Measurements from ENCODE around the gene WDR70.
"Not testable (repeated sequence)": the region's sequence is repeated elsewhere in the genome, so short reads cannot be mapped to it uniquely, and the experiment has no call there.

The WDR70 gene

DNA sequence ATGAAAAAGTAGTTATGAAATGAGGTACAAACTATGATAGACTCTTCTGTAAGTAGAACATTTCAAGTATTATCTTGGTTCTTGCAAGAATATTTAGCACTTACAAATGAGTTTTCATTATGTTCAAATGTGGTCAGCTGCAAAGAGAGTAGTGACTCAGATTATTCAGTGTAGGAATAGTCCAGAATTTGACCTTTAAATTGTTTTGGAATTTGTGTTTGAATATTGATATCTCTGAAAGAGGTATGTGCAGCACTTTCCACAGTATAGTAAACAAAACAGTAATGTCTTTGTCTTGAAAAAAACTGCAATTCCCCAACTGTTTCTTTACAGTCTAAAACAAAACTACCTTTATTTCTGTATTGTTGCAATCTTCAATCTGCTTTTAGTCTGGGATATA lies 56.1 kb downstream of the WDR70 start:
- no peaks in the 10 kb centered on the region for H3K27me3 ChIP-seq (ENCODE audit: insufficient read depth, low read depth)
- no peak overlapping the region for H3K4me3 ChIP-seq (IDR thresholded peaks at IDR 0.05; ENCODE audit: insufficient read depth, low read depth, low read length)
- no peaks in the 10 kb centered on the region for H4K20me1 ChIP-seq (ENCODE audit: insufficient read depth)
- H3K4me1 ChIP-seq (ENCODE audit: low read depth, poor library complexity, severe bottlenecking), result peaks cover 40% of the 10 kb centered on the region
- no peaks in the 10 kb centered on the region for H3K36me3 ChIP-seq (ENCODE audit: insufficient read depth)
- peak overlapping the region; percentile 52; the same call in 1 of the 2 replicates for H3K4me2 ChIP-seq
- H3K79me2 ChIP-seq (ENCODE audit: insufficient read depth, low read depth), result no peaks in the 10 kb centered on the region
- TF ChIP-seq, protein P1, sequence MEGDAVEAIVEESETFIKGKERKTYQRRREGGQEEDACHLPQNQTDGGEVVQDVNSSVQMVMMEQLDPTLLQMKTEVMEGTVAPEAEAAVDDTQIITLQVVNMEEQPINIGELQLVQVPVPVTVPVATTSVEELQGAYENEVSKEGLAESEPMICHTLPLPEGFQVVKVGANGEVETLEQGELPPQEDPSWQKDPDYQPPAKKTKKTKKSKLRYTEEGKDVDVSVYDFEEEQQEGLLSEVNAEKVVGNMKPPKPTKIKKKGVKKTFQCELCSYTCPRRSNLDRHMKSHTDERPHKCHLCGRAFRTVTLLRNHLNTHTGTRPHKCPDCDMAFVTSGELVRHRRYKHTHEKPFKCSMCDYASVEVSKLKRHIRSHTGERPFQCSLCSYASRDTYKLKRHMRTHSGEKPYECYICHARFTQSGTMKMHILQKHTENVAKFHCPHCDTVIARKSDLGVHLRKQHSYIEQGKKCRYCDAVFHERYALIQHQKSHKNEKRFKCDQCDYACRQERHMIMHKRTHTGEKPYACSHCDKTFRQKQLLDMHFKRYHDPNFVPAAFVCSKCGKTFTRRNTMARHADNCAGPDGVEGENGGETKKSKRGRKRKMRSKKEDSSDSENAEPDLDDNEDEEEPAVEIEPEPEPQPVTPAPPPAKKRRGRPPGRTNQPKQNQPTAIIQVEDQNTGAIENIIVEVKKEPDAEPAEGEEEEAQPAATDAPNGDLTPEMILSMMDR (conservative IDR thresholded peaks at IDR 0.05; ENCODE audit: low read depth, low read length), result no peak
- H3K27ac ChIP-seq, result peak overlapping the region; percentile 59; the same call in 1 of the 2 replicates
- no peak overlapping the region for H3K9ac ChIP-seq
- H2AFZ ChIP-seq (ENCODE audit: low read depth), result no peak overlapping the region

- H3K79me2 ChIP-seq (ENCODE audit: insufficient read depth, low read depth), result no peaks in the 10 kb centered on the region
- H3K4me2 ChIP-seq, result peak overlapping the region; percentile 52
- no peaks in the 10 kb centered on the region for H3K27me3 ChIP-seq (ENCODE audit: insufficient read depth, low read depth)
- TF ChIP-seq, protein P1 (conservative IDR thresholded peaks at IDR 0.05; ENCODE audit: low read depth, low read length), result no peak
- H4K20me1 ChIP-seq (ENCODE audit: insufficient read depth), result no peaks in the 10 kb centered on the region
- peak overlapping the region; percentile 14; the same call in 1 of the 2 replicates for H2AFZ ChIP-seq (ENCODE audit: low read depth)
- peaks cover 40% of the 10 kb centered on the region for H3K4me1 ChIP-seq (ENCODE audit: low read depth, poor library complexity, severe bottlenecking)
- no peaks in the 10 kb centered on the region for H3K36me3 ChIP-seq (ENCODE audit: insufficient read depth)
- H3K27ac ChIP-seq, result peak overlapping the region; percentile 59
- no peak overlapping the region for H3K4me3 ChIP-seq (IDR thresholded peaks at IDR 0.05; ENCODE audit: insufficient read depth, low read depth, low read length)
- H3K9ac ChIP-seq, result peak overlapping the region; percentile 20; the same call in 1 of the 2 replicates
Measured at GRCh38 chr5:37436146-37436934, 57.2 kb downstream of the WDR70 start.

- Histone ChIP-seq H3K27me3 (ENCODE audit: insufficient read depth, low read depth) (no peaks in the 10 kb centered on the region), H3K4me2 (peak overlapping the region; percentile 52; the same call in 1 of the 2 replicates), H3K79me2 (ENCODE audit: insufficient read depth, low read depth) (no peaks in the 10 kb centered on the region), H3K4me3 (IDR thresholded peaks at IDR 0.05; ENCODE audit: insufficient read depth, low read depth, low read length) (no peak overlapping the region), H3K27ac (no peak overlapping the region), H3K4me1 (ENCODE audit: low read depth, poor library complexity, severe bottlenecking) (peaks cover 40% of the 10 kb centered on the region), H3K9ac (no peak overlapping the region), H4K20me1 (ENCODE audit: insufficient read depth) (no peaks in the 10 kb centered on the region), H3K36me3 (ENCODE audit: insufficient read depth) (no peaks in the 10 kb centered on the region), H2AFZ (ENCODE audit: low read depth) (no peak overlapping the region)
- TF ChIP-seq, protein P1 (conservative IDR thresholded peaks at IDR 0.05; ENCODE audit: low read depth, low read length), result no peak
Measured at GRCh38 chr5:37437711-37438110, 58.6 kb downstream of the WDR70 start.

- H3K79me2 ChIP-seq (ENCODE audit: insufficient read depth, low read depth); H2AFZ ChIP-seq (ENCODE audit: low read depth); H3K27me3 ChIP-seq (ENCODE audit: insufficient read depth, low read depth); H4K20me1 ChIP-seq (ENCODE audit: insufficient read depth); H3K9ac ChIP-seq; H3K4me2 ChIP-seq; H3K27ac ChIP-seq; H3K4me3 ChIP-seq (IDR thresholded peaks at IDR 0.05; ENCODE audit: insufficient read depth, low read depth, low read length); H3K36me3 ChIP-seq (ENCODE audit: insufficient read depth); H3K4me1 ChIP-seq (ENCODE audit: low read depth, poor library complexity, severe bottlenecking): not testable (repeated sequence)
Measured at GRCh38 chr5:37445783-37446182, 66.7 kb downstream of the WDR70 start.

- Histone ChIP-seq H3K27me3 (ENCODE audit: insufficient read depth, low read depth) (no peaks in the 10 kb centered on the region), H3K79me2 (ENCODE audit: insufficient read depth, low read depth) (no peaks in the 10 kb centered on the region), H3K4me3 (IDR thresholded peaks at IDR 0.05; ENCODE audit: insufficient read depth, low read depth, low read length) (no peak overlapping the region), H3K36me3 (ENCODE audit: insufficient read depth) (no peaks in the 10 kb centered on the region), H3K9ac (no peak overlapping the region), H3K4me1 (ENCODE audit: low read depth, poor library complexity, severe bottlenecking) (no peaks in the 10 kb centered on the region), H4K20me1 (ENCODE audit: insufficient read depth) (no peaks in the 10 kb centered on the region), H3K4me2 (no peak overlapping the region), H3K27ac (no peak overlapping the region), H2AFZ (ENCODE audit: low read depth) (no peak overlapping the region)
- TF ChIP-seq, protein P1 (conservative IDR thresholded peaks at IDR 0.05; ENCODE audit: low read depth, low read length), result no peak
Measured at GRCh38 chr5:37448941-37449340, 69.8 kb downstream of the WDR70 start.

- H3K4me3 ChIP-seq (IDR thresholded peaks at IDR 0.05; ENCODE audit: insufficient read depth, low read depth, low read length); H3K4me1 ChIP-seq (ENCODE audit: low read depth, poor library complexity, severe bottlenecking); H3K79me2 ChIP-seq (ENCODE audit: insufficient read depth, low read depth); H3K9ac ChIP-seq; H2AFZ ChIP-seq (ENCODE audit: low read depth); H3K27me3 ChIP-seq (ENCODE audit: insufficient read depth, low read depth); H4K20me1 ChIP-seq (ENCODE audit: insufficient read depth); H3K4me2 ChIP-seq; H3K36me3 ChIP-seq (ENCODE audit: insufficient read depth); H3K27ac ChIP-seq: not testable (repeated sequence)
Measured at GRCh38 chr5:37451991-37452390, 72.9 kb downstream of the WDR70 start.

DNA sequence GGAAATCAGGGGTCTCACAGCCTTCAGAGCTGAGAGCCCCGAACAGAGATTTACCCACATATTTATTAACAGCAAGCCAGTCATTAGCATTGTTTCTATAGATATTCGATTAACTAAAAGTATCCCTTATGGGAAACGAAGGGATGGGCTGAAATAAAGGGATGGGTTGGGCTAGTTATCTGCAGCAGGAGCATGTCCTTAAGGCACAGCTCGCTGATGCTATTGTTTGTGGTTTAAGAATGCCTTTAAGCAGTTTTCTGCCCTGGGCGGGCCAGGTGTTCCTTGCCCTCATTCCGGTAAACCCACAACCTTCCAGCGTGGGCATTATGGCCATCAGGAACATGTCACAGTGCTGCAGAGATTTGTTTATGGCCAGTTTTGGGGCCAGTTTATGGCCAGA lies 74.1 kb downstream of the WDR70 start:
- not testable (repeated sequence) for H3K27ac ChIP-seq; H3K4me3 ChIP-seq (IDR thresholded peaks at IDR 0.05; ENCODE audit: insufficient read depth, low read depth, low read length); H4K20me1 ChIP-seq (ENCODE audit: insufficient read depth); H3K79me2 ChIP-seq (ENCODE audit: insufficient read depth, low read depth); H3K4me2 ChIP-seq; H3K4me1 ChIP-seq (ENCODE audit: low read depth, poor library complexity, severe bottlenecking); H3K27me3 ChIP-seq (ENCODE audit: insufficient read depth, low read depth); H3K36me3 ChIP-seq (ENCODE audit: insufficient read depth); H2AFZ ChIP-seq (ENCODE audit: low read depth); H3K9ac ChIP-seq

Data from KMS-11 (cell line).